Subcutaneous adipose tissue (tissue), 4 donors: ENCODE measurements around the gene LTF. TPM values are rescaled to one million over a fixed set of nuclear protein-coding genes. Genes with fewer than 3 reads are reported as not detected.

Source experiments
- total RNA-seq, 4 donors: library from RNA; depleted of rRNA; stranded (reverse); fragments of >200 nt; gene quantifications; one replicate each; pipeline ENCODE4 v1.1.0, GENCODE V29; 2016
- TF ChIP-seq, protein P1 (sequence below): fragments of 450-650 bp; IDR thresholded peaks from one replicate; pipeline ENCODE4 v1.5.1; 2016; ENCODE audit warnings: low read depth, mild to moderate bottlenecking, control low read depth, antibody characterized with exemption, moderate library complexity

LTF gene
- total RNA-seq, 4 donors from 2014 or later, result 1.2 to 17.9 (median 7.2) TPM

DNA sequence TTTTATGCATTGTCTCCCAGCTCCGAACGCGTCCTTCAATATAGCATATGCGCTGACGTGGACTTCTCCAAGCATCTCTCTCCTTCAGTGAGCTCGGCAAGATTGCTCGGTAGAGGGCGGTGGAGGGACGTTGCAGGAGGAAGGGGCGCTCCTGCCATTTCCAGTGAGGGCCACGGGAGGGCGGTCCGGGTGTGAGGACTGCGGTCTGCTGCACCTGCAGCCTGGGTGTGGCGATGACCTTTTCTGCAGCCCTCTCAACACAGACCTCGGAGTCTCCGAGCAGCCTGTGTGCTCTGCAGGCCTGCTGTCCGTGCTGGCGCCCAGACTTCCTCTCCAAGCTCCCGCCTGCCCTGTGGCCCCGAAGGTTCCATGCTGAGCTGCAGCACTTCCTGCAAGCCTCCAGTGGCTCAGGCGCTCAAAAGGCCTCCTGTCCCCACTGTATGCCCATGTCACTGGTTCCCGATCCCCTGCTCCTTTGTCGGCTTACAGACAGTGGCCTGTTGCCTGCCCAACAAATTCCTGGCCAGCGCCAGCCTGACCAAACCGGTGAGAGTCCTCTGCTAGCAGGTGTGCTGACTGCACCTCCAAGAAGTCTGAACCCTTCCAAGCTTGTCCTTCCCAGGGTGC lies 24.1 kb upstream of the LTF start:
- TF ChIP-seq, protein P1, sequence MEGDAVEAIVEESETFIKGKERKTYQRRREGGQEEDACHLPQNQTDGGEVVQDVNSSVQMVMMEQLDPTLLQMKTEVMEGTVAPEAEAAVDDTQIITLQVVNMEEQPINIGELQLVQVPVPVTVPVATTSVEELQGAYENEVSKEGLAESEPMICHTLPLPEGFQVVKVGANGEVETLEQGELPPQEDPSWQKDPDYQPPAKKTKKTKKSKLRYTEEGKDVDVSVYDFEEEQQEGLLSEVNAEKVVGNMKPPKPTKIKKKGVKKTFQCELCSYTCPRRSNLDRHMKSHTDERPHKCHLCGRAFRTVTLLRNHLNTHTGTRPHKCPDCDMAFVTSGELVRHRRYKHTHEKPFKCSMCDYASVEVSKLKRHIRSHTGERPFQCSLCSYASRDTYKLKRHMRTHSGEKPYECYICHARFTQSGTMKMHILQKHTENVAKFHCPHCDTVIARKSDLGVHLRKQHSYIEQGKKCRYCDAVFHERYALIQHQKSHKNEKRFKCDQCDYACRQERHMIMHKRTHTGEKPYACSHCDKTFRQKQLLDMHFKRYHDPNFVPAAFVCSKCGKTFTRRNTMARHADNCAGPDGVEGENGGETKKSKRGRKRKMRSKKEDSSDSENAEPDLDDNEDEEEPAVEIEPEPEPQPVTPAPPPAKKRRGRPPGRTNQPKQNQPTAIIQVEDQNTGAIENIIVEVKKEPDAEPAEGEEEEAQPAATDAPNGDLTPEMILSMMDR, result no peak

DNA sequence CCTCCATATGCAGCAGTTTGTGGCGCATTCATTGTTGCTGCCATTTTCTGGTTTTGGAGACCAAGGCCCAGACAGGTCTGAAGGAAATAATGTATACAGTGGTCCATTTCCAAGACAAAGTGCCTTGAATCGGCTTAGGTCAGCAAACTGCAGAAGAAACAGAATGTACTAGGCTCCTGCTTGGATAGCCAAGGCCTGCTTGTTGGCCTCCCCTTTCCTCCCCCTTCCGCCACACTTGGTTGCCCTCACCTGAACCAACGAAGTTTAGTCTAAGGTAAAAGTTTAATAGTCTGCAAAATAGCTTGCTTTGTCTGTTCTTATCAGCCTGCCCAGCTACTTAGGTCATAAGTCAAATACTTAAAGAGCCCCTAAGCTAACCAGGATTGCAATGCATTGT lies 21.1 kb upstream of the LTF start:
- TF ChIP-seq, protein P1, result no peak

DNA sequence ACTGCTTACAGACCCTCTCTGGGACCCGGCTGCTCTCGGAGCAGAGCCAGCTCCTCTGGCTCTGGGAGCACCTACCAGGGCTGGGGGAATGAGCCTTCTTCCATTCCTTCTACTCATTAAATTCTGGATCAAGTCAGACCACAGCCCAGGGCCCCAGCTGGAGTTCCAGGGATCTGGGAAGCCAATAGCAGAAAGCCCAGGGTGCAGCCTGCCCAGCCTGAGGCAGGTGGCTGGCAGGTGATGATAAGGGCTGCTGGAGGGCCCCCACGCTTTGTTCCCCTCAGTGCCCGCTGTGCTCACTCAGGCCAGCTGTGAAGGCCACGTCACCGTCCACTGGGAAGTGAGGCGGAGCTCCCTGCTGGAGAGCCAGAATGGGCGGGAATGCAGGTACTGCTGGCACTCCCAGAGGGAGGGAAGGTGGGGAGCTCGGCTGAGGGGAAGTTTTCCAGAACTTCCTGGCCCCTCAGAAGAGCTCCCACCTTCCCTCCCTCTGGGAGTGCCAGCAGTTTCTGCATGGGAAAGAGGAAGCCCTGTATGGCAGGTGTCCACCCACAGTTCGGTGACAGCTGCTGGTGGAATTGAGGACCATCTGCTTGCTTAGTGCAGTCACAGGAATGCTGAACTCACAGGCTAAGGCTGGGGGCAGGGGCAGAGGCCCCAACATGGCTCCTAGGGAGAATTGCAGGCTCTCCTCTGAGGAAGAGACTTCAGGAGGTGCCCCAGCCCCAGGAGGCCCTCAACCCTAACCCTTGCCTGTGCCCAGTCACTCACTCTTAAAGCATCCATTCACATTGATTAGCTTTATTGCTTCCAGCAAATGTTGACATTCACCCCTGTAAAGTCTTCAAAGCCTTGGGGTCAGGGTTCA lies 20.4 kb upstream of the LTF start:
- TF ChIP-seq, protein P1, result no peak

DNA sequence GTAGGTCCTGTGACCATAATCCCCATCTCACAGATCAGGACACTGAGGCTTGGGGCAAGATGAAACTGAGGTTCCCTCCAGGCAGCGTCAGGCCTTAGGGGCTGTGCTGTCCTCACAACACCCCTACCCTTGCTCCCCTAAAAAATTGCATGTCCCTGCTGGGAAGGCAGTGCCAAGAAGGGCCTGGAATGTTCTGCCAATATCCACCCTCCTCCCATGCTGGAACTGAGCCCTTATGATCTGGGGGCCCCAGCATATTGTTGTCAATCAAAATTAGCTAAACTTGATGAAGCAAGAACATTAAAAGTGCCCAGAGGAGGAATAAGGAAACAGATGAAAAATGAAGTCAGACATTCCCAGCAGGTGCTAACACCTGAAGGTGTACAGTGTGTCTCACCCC lies 19.7 kb upstream of the LTF start:
- TF ChIP-seq, protein P1, result no peak

DNA sequence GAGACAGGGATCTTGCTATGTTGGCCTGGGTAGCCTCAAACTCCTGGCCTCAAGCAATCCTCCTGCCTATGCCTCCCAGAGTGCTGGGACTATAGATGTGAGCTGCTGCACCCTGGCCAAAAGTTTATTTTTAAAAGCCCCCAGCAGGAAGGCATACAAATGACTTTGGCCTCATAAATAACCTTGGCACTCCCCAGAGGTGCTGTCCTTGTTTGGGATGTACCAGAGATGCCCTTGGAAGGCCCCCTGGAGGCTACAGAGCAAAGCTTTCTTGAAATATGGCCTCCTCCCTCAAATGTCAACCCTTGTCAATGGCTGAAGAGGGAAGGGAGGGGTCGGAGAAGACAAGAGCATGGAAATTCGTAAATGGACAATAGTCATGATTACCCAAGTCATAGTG lies 19.1 kb upstream of the LTF start:
- TF ChIP-seq, protein P1, result no peak

DNA sequence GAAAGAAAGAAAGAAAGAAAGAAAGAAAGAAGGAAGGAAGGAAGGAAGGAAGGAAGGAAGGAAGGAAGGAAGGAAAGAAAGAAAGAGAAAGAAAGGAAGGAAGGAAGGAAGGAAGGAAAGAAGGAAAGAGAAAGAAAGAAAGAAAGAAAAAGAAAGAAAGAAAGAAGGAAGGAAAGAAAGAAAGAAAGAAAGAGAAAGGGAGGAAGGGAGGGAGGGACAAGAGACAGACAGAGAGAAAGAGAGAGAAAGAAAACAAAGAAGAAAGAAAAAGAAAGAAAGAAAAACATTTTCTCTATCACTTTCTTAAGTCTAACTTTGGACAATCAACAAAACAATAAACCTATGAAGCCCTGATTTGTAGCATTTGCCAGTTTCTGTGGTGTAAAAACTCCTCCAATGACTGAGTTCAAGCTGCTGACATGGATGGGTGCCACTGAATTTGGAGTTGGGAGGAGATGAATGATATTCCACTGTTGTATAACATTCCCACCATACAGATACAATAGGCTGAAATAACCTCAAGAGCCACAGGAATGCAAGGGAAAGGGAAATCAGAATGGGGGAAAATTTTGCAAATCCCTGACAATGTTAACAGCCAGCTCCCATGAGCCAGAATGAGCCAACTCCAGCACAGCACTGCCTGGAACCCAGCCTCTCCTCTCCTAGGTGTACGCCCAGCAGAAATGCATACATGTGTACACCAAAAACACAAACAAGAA lies 18.1 kb upstream of the LTF start:
- TF ChIP-seq, protein P1, result no peak

DNA sequence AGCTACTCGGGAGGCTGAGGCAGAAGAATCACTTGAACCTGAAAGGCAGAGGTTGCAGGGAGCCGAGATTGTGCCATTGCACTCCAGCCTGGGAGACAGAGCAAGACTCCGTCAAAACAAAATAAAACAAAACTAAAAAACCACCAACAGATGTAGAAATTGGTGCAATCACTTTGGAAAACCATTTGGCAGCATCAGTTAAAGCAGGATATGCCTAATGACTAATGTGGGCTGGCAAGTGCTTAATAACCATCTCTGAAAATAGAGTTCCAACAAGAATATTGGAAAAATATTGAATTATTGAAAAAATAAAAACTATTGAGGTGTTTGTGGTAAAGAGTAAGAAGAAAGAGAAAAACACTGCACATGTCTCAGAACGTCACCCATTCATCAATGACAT lies 16.9 kb upstream of the LTF start:
- TF ChIP-seq, protein P1, result no peak
